ENCODE results near the gene ST3GAL4.
"Not testable (repeated sequence)": the region's sequence is repeated elsewhere in the genome, so short reads cannot be mapped to it uniquely, and the experiment has no call there.

GRCh38 chr11:126396266-126396665, 40.8 kb downstream of the ST3GAL4 start:
- TF ChIP-seq, protein P1, sequence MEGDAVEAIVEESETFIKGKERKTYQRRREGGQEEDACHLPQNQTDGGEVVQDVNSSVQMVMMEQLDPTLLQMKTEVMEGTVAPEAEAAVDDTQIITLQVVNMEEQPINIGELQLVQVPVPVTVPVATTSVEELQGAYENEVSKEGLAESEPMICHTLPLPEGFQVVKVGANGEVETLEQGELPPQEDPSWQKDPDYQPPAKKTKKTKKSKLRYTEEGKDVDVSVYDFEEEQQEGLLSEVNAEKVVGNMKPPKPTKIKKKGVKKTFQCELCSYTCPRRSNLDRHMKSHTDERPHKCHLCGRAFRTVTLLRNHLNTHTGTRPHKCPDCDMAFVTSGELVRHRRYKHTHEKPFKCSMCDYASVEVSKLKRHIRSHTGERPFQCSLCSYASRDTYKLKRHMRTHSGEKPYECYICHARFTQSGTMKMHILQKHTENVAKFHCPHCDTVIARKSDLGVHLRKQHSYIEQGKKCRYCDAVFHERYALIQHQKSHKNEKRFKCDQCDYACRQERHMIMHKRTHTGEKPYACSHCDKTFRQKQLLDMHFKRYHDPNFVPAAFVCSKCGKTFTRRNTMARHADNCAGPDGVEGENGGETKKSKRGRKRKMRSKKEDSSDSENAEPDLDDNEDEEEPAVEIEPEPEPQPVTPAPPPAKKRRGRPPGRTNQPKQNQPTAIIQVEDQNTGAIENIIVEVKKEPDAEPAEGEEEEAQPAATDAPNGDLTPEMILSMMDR (IDR thresholded peaks at IDR 0.05), result not testable (repeated sequence)
- not testable (repeated sequence) for TF ChIP-seq POLR2A (IDR thresholded peaks at IDR 0.05)
